ENCODE measurements around the gene NOP9. TPM values are rescaled to one million over a fixed set of nuclear protein-coding genes. Genes with fewer than 3 reads are reported as not detected.

NOP9 gene
- total RNA-seq, 1 donor from 2014 or later, result 14.8 TPM

DNA sequence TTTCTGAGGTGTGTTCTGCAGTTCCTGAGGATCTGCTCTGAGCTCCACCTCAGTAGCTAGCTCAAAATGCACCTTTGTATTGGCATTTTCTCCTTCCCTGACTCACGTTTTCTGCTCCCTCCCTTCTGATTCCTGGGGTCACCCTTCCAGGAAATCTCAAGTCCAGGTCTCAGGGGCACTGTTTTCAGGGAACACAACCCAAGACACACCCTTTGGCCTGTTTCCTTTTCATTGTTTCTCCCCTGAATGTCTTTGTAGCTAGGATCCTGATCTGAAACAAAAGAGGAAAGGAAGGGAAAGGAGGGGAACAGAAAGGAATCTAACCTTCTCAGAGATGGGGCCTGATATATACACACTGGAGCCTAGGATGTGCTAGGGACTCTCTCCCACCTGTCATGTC is 47.5 kb downstream of the NOP9 start:
- H4K20me1 ChIP-seq (ENCODE audit: low read depth), result no peaks in the 10 kb centered on the region
- no peak overlapping the region for H3K9ac ChIP-seq
- no peak overlapping the region for H3K27ac Mint-ChIP-seq
- no peak overlapping the region for H2AFZ ChIP-seq (replicated peaks)
- no peaks in the 10 kb centered on the region for H3K9me3 ChIP-seq (ENCODE audit: low read depth)
- H3K27ac ChIP-seq, result no peak overlapping the region
- no peaks in the 10 kb centered on the region for H3K36me3 ChIP-seq
- TF ChIP-seq, protein P1, sequence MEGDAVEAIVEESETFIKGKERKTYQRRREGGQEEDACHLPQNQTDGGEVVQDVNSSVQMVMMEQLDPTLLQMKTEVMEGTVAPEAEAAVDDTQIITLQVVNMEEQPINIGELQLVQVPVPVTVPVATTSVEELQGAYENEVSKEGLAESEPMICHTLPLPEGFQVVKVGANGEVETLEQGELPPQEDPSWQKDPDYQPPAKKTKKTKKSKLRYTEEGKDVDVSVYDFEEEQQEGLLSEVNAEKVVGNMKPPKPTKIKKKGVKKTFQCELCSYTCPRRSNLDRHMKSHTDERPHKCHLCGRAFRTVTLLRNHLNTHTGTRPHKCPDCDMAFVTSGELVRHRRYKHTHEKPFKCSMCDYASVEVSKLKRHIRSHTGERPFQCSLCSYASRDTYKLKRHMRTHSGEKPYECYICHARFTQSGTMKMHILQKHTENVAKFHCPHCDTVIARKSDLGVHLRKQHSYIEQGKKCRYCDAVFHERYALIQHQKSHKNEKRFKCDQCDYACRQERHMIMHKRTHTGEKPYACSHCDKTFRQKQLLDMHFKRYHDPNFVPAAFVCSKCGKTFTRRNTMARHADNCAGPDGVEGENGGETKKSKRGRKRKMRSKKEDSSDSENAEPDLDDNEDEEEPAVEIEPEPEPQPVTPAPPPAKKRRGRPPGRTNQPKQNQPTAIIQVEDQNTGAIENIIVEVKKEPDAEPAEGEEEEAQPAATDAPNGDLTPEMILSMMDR (IDR thresholded peaks at IDR 0.05), result no peak
- TF ChIP-seq EZH2phosphoT487 (IDR thresholded peaks at IDR 0.05), result no peak
- no peak for TF ChIP-seq EZH2 (IDR thresholded peaks at IDR 0.05)
- H3K4me3 ChIP-seq, result no peak overlapping the region
- no peak for DNase-seq (ENCODE audit: low spot score)
- H3K4me1 ChIP-seq, result no peaks in the 10 kb centered on the region
- H3F3A ChIP-seq (ENCODE audit: low read depth), result no peaks in the 10 kb centered on the region
- no peaks in the 10 kb centered on the region for H3K4me1 Mint-ChIP-seq
- H3K79me2 ChIP-seq (ENCODE audit: low read depth), result no peaks in the 10 kb centered on the region
- H3K4me2 ChIP-seq, result no peak overlapping the region
- H3K4me3 Mint-ChIP-seq, result no peak overlapping the region
- H3K27me3 ChIP-seq, result peaks cover 92% of the 10 kb centered on the region
- peaks cover 35% of the 10 kb centered on the region for H3K27me3 Mint-ChIP-seq (ENCODE audit: insufficient read depth, low read depth)
- H3K36me3 Mint-ChIP-seq, result no peaks in the 10 kb centered on the region
- H3K9me3 Mint-ChIP-seq, result peaks cover 2% of the 10 kb centered on the region

DNA sequence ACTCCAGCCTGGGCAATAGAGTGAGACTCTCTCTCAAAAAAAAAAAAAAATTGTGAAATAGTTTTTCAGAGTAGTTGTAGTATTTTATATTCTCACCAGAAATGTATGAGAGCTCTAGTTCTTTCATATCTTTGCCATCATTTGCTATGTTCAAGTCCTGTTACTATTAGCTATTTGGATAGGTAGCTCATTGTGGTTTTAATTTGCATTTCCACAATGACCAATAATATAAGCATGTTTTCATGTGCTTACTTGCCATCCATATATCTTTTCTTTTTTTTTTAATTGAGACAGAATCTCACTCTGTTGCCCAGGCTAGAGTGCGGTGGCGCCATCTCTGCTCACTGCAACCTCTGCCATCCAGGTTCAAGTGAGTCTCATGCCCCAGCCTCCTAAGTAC is 48.5 kb downstream of the NOP9 start:
- H3K36me3 Mint-ChIP-seq, result no peaks in the 10 kb centered on the region

DNA sequence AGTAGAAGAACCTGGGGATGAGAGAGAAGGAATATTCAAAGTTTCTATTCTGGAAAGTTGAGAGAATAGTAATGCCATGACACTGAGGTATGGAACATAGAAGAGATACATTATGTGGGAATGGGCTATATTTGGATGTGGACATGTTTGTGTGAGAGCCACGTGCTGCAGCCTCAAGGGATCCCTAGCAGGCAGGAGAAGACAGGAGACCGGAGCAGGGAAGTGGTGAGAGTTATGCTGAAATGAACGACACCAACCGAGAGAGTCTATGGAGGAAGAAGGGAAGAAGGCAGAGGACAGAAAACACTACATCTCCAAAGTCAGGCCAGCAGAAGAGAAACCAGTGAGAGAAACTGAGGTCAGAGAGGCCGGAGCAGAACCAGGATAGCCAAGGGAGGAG is 50.1 kb downstream of the NOP9 start:
- Histone ChIP-seq H3K79me2 (ENCODE audit: low read depth) (no peaks in the 10 kb centered on the region), H3K9me3 (ENCODE audit: low read depth) (no peaks in the 10 kb centered on the region), H2AFZ (replicated peaks) (no peak overlapping the region), H3K27ac (no peak overlapping the region), H4K20me1 (ENCODE audit: low read depth) (no peaks in the 10 kb centered on the region), H3K9ac (no peak overlapping the region), H3K4me3 (no peak overlapping the region), H3K4me2 (no peak overlapping the region), H3K4me1 (no peaks in the 10 kb centered on the region), H3K27me3 (peaks cover 91% of the 10 kb centered on the region), H3F3A (ENCODE audit: low read depth) (no peaks in the 10 kb centered on the region), H3K36me3 (no peaks in the 10 kb centered on the region)
- H3K27ac Mint-ChIP-seq, result no peak overlapping the region
- H3K9me3 Mint-ChIP-seq, result peaks cover 2% of the 10 kb centered on the region
- DNase-seq (ENCODE audit: low spot score), result no peak
- H3K4me1 Mint-ChIP-seq, result no peaks in the 10 kb centered on the region
- H3K36me3 Mint-ChIP-seq, result no peaks in the 10 kb centered on the region
- TF ChIP-seq EZH2phosphoT487 (IDR thresholded peaks at IDR 0.05) (no peak), EZH2 (IDR thresholded peaks at IDR 0.05) (no peak)
- TF ChIP-seq, protein P1 (IDR thresholded peaks at IDR 0.05), result no peak
- peaks cover 34% of the 10 kb centered on the region for H3K27me3 Mint-ChIP-seq (ENCODE audit: insufficient read depth, low read depth)
- H3K4me3 Mint-ChIP-seq, result no peak overlapping the region

More for the DNA sequence above, 48.5 kb downstream of the NOP9 start:
- Histone ChIP-seq H3K79me2 (ENCODE audit: low read depth) (no peaks in the 10 kb centered on the region), H3K9me3 (ENCODE audit: low read depth) (no peaks in the 10 kb centered on the region), H3K27ac (no peak overlapping the region), H3K4me2 (no peak overlapping the region), H2AFZ (replicated peaks) (no peak overlapping the region), H3K4me3 (no peak overlapping the region), H3K9ac (no peak overlapping the region), H3K36me3 (no peaks in the 10 kb centered on the region), H4K20me1 (ENCODE audit: low read depth) (no peaks in the 10 kb centered on the region), H3F3A (ENCODE audit: low read depth) (no peaks in the 10 kb centered on the region), H3K4me1 (no peaks in the 10 kb centered on the region), H3K27me3 (peaks cover 92% of the 10 kb centered on the region)
- no peak for DNase-seq (ENCODE audit: low spot score)
- no peaks in the 10 kb centered on the region for H3K4me1 Mint-ChIP-seq
- H3K27ac Mint-ChIP-seq, result no peak overlapping the region
- H3K27me3 Mint-ChIP-seq (ENCODE audit: insufficient read depth, low read depth), result peaks cover 29% of the 10 kb centered on the region
- peaks cover 2% of the 10 kb centered on the region for H3K9me3 Mint-ChIP-seq
- no peak overlapping the region for H3K4me3 Mint-ChIP-seq
- TF ChIP-seq EZH2phosphoT487 (IDR thresholded peaks at IDR 0.05) (no peak), EZH2 (IDR thresholded peaks at IDR 0.05) (no peak)
- TF ChIP-seq, protein P1 (IDR thresholded peaks at IDR 0.05), result no peak
